WTC11 (cell line): ENCODE results near the gene FXYD5. TPM values are rescaled to one million over a fixed set of nuclear protein-coding genes. Genes with fewer than 3 reads are reported as not detected.

Experiments used
- ATAC-seq: fragments of 200-7000 bp; cut with Tn5 transposase; 2 replicates; pipeline ENCODE4 v1.10.0; 2021; ENCODE audit warnings: mild to moderate bottlenecking, moderate library complexity
- CTCF ChIA-PET: fragments of 300-600 bp; sonication (Branson Sonifier 250); formaldehyde crosslinking; loops from one replicate; lab custom pipeline; 2021; ENCODE audit warnings: antibody characterized with exemption; lab: Charles Lee
- POLR2A ChIA-PET: fragments of 350-600 bp; sonication (Branson Sonifier 250); formaldehyde crosslinking; loops from one replicate; lab custom pipeline; 2021; ENCODE audit warnings: antibody characterized with exemption; lab: Charles Lee
- DNase-seq: peaks from one replicate; pipeline ENCODE4 v3.0.0; 2021; ENCODE audit warnings: low spot score
- H3K27ac Mint-ChIP-seq: 2 replicates; pipeline ENCODE4 v1.8.0; 2021; ENCODE audit warnings: mixed read lengths
- H3K27me3 Mint-ChIP-seq: 2 replicates; pipeline ENCODE4 v1.8.0; 2021; ENCODE audit warnings: low read depth, mild to moderate bottlenecking, moderate library complexity, mixed read lengths
- H3K36me3 Mint-ChIP-seq: 2 replicates; pipeline ENCODE4 v1.8.0; 2021; ENCODE audit warnings: mixed read lengths
- H3K4me1 Mint-ChIP-seq: 2 replicates; pipeline ENCODE4 v1.8.0; 2022; ENCODE audit warnings: mixed read lengths
- H3K4me3 Mint-ChIP-seq: 2 replicates; pipeline ENCODE4 v1.8.0; 2021; ENCODE audit warnings: mild to moderate bottlenecking, moderate library complexity, mixed read lengths
- H3K9me3 Mint-ChIP-seq: 2 replicates; pipeline ENCODE4 v1.8.0; 2021; ENCODE audit warnings: mixed read lengths
- CBFB ChIP-seq: sonication (generic); formaldehyde crosslinking; IDR thresholded peaks from 2 replicates; pipeline ENCODE4 v1.8.1; 2022; ENCODE audit warnings: mild to moderate bottlenecking, low read depth, missing genetic modification reagents
- CTCF ChIP-seq: fragments of 200-600 bp; IDR thresholded peaks from 2 replicates; pipeline ENCODE4 v1.8.0; 2022; ENCODE audit warnings: antibody characterized with exemption
- E2F1 ChIP-seq: sonication (generic); formaldehyde crosslinking; IDR thresholded peaks from 2 replicates; pipeline ENCODE4 v1.8.0; 2022; ENCODE audit warnings: mild to moderate bottlenecking, missing genetic modification reagents
- ESRRA ChIP-seq: sonication (generic); formaldehyde crosslinking; IDR thresholded peaks from 2 replicates; pipeline ENCODE4 v1.8.1; 2022; ENCODE audit warnings: mild to moderate bottlenecking, missing genetic modification reagents, borderline replicate concordance
- ETV6 ChIP-seq: sonication (generic); formaldehyde crosslinking; IDR thresholded peaks from 2 replicates; pipeline ENCODE4 v1.8.1; 2022; ENCODE audit warnings: mild to moderate bottlenecking, missing genetic modification reagents
- GABPB1 ChIP-seq: sonication (generic); formaldehyde crosslinking; IDR thresholded peaks from 2 replicates; pipeline ENCODE4 v1.8.1; 2023; ENCODE audit warnings: mild to moderate bottlenecking, missing genetic modification reagents
- IRF2 ChIP-seq: sonication (generic); formaldehyde crosslinking; IDR thresholded peaks from 2 replicates; pipeline ENCODE4 v1.8.0; 2022; ENCODE audit warnings: low read depth, missing genetic modification reagents, borderline replicate concordance
- MYBL2 ChIP-seq: sonication (generic); formaldehyde crosslinking; IDR thresholded peaks from 2 replicates; pipeline ENCODE4 v1.8.1; 2023; ENCODE audit warnings: mild to moderate bottlenecking, moderate library complexity, missing genetic modification reagents
- NFYB ChIP-seq: sonication (generic); formaldehyde crosslinking; conservative IDR thresholded peaks from 2 replicates; pipeline ENCODE4 v1.8.0; 2022; ENCODE audit warnings: low read depth, missing genetic modification reagents
- NR2C2 ChIP-seq: sonication (generic); formaldehyde crosslinking; IDR thresholded peaks from 2 replicates; pipeline ENCODE4 v1.8.0; 2022; ENCODE audit warnings: mild to moderate bottlenecking, missing genetic modification reagents
- USF2 ChIP-seq: sonication (generic); formaldehyde crosslinking; IDR thresholded peaks from 2 replicates; pipeline ENCODE4 v1.8.1; 2023; ENCODE audit warnings: mild to moderate bottlenecking, missing genetic modification reagents, moderate library complexity
- ZNF232 ChIP-seq: sonication (generic); formaldehyde crosslinking; IDR thresholded peaks from 2 replicates; pipeline ENCODE4 v1.8.0; 2022; ENCODE audit warnings: mild to moderate bottlenecking, missing genetic modification reagents
- ZNF263 ChIP-seq: sonication (generic); formaldehyde crosslinking; IDR thresholded peaks from 2 replicates; pipeline ENCODE4 v1.8.1; 2022; ENCODE audit warnings: low read depth, mild to moderate bottlenecking, moderate library complexity, missing genetic modification reagents
- ZNF317 ChIP-seq: sonication (generic); formaldehyde crosslinking; IDR thresholded peaks from 2 replicates; pipeline ENCODE4 v1.8.1; 2023; ENCODE audit warnings: low read depth, mild to moderate bottlenecking, moderate library complexity, missing genetic modification reagents, borderline replicate concordance
- total RNA-seq: library from RNA; stranded (reverse); gene quantifications from 3 replicates; pipeline ENCODE4 v1.2.3, GENCODE V29; 2021
- TF ChIP-seq, protein P1 (sequence below): sonication (generic); formaldehyde crosslinking; IDR thresholded peaks from 2 replicates; pipeline ENCODE4 v1.8.0; 2023; ENCODE audit warnings: mild to moderate bottlenecking, missing genetic modification reagents
- TF ChIP-seq, protein P2 (sequence below): sonication (generic); formaldehyde crosslinking; conservative IDR thresholded peaks from 2 replicates; pipeline ENCODE4 v1.8.1; 2023; ENCODE audit warnings: mild to moderate bottlenecking, low read depth, missing genetic modification reagents, moderate library complexity
- TF ChIP-seq, protein P3 (sequence below): sonication (generic); formaldehyde crosslinking; IDR thresholded peaks from 2 replicates; pipeline ENCODE4 v1.8.0; 2022; ENCODE audit warnings: missing genetic modification reagents
- TF ChIP-seq, protein P4 (sequence below): fragments of 250-450 bp; sonication (Bioruptor Pico); conservative IDR thresholded peaks from 2 replicates; pipeline ENCODE4 v1.9.0; 2021; ENCODE audit warnings: mild to moderate bottlenecking

FXYD5 gene
- total RNA-seq, 1 experiment from 2014 or later: 114 TPM

- TF ChIP-seq CTCF (no peak), ZNF232 (CRISPR knock-in tag) (no peak), CBFB (no peak)
Measured at GRCh38 chr19:35110974-35111373, 43.6 kb upstream of the FXYD5 start (continued).

GRCh38 chr19:35112995-35113688 lies 41.4 kb upstream of the FXYD5 start:
- DNase-seq: peak; percentile 56
- POLR2A ChIA-PET: interaction anchor here (0.6 kb wide), 1 partner anchor 16 kb away, joined by 4 read pairs; no protein-coding TSS in a partner anchor
- Mint-ChIP-seq H3K4me1 (peaks cover 40% of the 10 kb centered on the region), H3K9me3 (no peaks in the 10 kb centered on the region), H3K27me3 (peaks cover 3% of the 10 kb centered on the region), H3K4me3 (no peak overlapping the region), H3K36me3 (no peaks in the 10 kb centered on the region), H3K27ac (peak overlapping the region; percentile 70; the same call in 1 of the 2 replicates)
- peak; percentile 40 for ATAC-seq
- TF ChIP-seq, protein P1, sequence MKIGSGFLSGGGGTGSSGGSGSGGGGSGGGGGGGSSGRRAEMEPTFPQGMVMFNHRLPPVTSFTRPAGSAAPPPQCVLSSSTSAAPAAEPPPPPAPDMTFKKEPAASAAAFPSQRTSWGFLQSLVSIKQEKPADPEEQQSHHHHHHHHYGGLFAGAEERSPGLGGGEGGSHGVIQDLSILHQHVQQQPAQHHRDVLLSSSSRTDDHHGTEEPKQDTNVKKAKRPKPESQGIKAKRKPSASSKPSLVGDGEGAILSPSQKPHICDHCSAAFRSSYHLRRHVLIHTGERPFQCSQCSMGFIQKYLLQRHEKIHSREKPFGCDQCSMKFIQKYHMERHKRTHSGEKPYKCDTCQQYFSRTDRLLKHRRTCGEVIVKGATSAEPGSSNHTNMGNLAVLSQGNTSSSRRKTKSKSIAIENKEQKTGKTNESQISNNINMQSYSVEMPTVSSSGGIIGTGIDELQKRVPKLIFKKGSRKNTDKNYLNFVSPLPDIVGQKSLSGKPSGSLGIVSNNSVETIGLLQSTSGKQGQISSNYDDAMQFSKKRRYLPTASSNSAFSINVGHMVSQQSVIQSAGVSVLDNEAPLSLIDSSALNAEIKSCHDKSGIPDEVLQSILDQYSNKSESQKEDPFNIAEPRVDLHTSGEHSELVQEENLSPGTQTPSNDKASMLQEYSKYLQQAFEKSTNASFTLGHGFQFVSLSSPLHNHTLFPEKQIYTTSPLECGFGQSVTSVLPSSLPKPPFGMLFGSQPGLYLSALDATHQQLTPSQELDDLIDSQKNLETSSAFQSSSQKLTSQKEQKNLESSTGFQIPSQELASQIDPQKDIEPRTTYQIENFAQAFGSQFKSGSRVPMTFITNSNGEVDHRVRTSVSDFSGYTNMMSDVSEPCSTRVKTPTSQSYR (CRISPR knock-in tag): no peak
- TF ChIP-seq ZNF263 (CRISPR knock-in tag): no peak
- TF ChIP-seq, protein P2, sequence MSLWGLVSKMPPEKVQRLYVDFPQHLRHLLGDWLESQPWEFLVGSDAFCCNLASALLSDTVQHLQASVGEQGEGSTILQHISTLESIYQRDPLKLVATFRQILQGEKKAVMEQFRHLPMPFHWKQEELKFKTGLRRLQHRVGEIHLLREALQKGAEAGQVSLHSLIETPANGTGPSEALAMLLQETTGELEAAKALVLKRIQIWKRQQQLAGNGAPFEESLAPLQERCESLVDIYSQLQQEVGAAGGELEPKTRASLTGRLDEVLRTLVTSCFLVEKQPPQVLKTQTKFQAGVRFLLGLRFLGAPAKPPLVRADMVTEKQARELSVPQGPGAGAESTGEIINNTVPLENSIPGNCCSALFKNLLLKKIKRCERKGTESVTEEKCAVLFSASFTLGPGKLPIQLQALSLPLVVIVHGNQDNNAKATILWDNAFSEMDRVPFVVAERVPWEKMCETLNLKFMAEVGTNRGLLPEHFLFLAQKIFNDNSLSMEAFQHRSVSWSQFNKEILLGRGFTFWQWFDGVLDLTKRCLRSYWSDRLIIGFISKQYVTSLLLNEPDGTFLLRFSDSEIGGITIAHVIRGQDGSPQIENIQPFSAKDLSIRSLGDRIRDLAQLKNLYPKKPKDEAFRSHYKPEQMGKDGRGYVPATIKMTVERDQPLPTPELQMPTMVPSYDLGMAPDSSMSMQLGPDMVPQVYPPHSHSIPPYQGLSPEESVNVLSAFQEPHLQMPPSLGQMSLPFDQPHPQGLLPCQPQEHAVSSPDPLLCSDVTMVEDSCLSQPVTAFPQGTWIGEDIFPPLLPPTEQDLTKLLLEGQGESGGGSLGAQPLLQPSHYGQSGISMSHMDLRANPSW (CRISPR knock-in tag): no peak
- no peak for TF ChIP-seq ESRRA
- TF ChIP-seq ETV6 (CRISPR knock-in tag): no peak
- TF ChIP-seq, protein P3, sequence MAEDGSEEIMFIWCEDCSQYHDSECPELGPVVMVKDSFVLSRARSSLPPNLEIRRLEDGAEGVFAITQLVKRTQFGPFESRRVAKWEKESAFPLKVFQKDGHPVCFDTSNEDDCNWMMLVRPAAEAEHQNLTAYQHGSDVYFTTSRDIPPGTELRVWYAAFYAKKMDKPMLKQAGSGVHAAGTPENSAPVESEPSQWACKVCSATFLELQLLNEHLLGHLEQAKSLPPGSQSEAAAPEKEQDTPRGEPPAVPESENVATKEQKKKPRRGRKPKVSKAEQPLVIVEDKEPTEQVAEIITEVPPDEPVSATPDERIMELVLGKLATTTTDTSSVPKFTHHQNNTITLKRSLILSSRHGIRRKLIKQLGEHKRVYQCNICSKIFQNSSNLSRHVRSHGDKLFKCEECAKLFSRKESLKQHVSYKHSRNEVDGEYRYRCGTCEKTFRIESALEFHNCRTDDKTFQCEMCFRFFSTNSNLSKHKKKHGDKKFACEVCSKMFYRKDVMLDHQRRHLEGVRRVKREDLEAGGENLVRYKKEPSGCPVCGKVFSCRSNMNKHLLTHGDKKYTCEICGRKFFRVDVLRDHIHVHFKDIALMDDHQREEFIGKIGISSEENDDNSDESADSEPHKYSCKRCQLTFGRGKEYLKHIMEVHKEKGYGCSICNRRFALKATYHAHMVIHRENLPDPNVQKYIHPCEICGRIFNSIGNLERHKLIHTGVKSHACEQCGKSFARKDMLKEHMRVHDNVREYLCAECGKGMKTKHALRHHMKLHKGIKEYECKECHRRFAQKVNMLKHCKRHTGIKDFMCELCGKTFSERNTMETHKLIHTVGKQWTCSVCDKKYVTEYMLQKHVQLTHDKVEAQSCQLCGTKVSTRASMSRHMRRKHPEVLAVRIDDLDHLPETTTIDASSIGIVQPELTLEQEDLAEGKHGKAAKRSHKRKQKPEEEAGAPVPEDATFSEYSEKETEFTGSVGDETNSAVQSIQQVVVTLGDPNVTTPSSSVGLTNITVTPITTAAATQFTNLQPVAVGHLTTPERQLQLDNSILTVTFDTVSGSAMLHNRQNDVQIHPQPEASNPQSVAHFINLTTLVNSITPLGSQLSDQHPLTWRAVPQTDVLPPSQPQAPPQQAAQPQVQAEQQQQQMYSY (CRISPR knock-in tag): no peak
- no peak for TF ChIP-seq MYBL2
- TF ChIP-seq ZNF317: no peak
- TF ChIP-seq, protein P4, sequence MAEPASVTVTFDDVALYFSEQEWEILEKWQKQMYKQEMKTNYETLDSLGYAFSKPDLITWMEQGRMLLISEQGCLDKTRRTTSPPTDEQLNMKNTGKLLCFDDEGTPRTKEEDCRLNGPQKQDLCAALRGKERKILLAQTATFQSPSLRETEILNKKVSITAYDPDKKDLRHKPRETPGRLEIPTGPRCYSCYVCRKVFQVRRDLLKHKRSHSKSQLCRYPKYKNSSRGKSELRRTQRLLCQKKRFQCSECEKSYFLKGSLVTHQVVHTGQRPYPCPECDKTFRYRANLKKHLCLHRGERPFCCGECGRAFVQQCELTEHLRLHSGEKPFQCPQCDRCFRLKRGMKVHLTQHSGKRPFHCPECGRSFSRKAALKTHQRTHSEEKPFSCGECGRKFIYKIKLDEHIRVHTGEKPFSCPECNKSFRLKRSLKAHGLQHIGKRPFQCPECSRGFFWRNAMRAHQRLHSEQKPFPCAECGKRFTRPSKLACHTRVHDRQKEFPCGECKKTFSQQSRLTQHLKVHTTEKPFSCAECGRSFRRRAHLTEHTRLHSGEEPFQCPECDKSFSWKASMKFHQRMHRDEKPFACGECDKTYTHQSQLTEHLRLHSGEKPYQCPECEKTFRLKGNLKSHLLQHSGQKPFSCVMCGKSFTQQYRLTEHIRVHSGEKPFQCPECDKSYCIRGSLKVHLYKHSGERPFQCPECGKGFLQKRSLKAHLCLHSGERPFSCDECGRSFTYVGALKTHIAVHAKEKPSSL (CRISPR knock-in tag): no peak
- TF ChIP-seq E2F1 (CRISPR knock-in tag): no peak
- TF ChIP-seq GABPB1 (CRISPR knock-in tag): no peak
- TF ChIP-seq USF2 (CRISPR knock-in tag): no peak
- no peak for TF ChIP-seq IRF2
- TF ChIP-seq NR2C2 (CRISPR knock-in tag): no peak
- no peak for TF ChIP-seq NFYB (CRISPR knock-in tag)
- CTCF ChIA-PET: interaction anchor here (1.0 to 3.1 kb wide), 3 partner anchors 21 to 46 kb away, joined by 4 to 19 read pairs (median 14); partner anchors contain the start of gene LGI4
